H9 (cell line): ENCODE measurements around the gene FLT3. TPM values are rescaled to one million over a fixed set of nuclear protein-coding genes. Genes with fewer than 3 reads are reported as not detected.

Experiments used
- DNase-seq: peaks from one replicate; pipeline ENCODE4 v3.0.0-alpha.2; 2017
- H2AFZ ChIP-seq: one replicate; pipeline ENCODE4 v1.6.1; 2013; ENCODE audit warnings: mild to moderate bottlenecking, low read length, control low read depth, moderate library complexity
- H2AK5ac ChIP-seq: 2 replicates; pipeline ENCODE4 v1.6.1; 2013; ENCODE audit warnings: low read length, control low read depth, mixed read lengths; ENCODE audit not compliant: insufficient read length
- H2BK120ac ChIP-seq: one replicate; pipeline ENCODE4 v1.6.1; 2013; ENCODE audit warnings: low read depth, mild to moderate bottlenecking, low read length, control low read depth, inconsistent platforms; ENCODE audit not compliant: poor library complexity, severe bottlenecking
- H2BK12ac ChIP-seq: 2 replicates; pipeline ENCODE4 v1.6.1; 2013; ENCODE audit warnings: low read length, control low read depth, mixed read lengths, low read depth; ENCODE audit not compliant: insufficient read length
- H2BK15ac ChIP-seq: 2 replicates; pipeline ENCODE4 v1.6.1; 2013; ENCODE audit warnings: low read depth, low read length, control low read depth
- H2BK20ac ChIP-seq: one replicate; pipeline ENCODE4 v1.6.1; 2013; ENCODE audit warnings: low read depth, mild to moderate bottlenecking, low read length, control low read depth, inconsistent platforms; ENCODE audit not compliant: poor library complexity, severe bottlenecking
- H2BK5ac ChIP-seq: 2 replicates; pipeline ENCODE4 v1.6.1; 2013; ENCODE audit warnings: low read length, control low read depth, mixed read lengths; ENCODE audit not compliant: insufficient read length
- H3K14ac ChIP-seq: 2 replicates; pipeline ENCODE4 v1.6.1; 2013; ENCODE audit warnings: low read length, control low read depth; ENCODE audit not compliant: insufficient read depth
- H3K18ac ChIP-seq: 2 replicates; pipeline ENCODE4 v1.6.1; 2013; ENCODE audit warnings: low read depth, mild to moderate bottlenecking, mixed read lengths, low read length, control low read depth; ENCODE audit not compliant: insufficient read length
- H3K23ac ChIP-seq: 2 replicates; pipeline ENCODE4 v1.6.1; 2013; ENCODE audit warnings: low read length, control low read depth, mixed read lengths, low read depth; ENCODE audit not compliant: insufficient read length
- H3K23me2 ChIP-seq: 2 replicates; pipeline ENCODE4 v1.6.1; 2013; ENCODE audit warnings: low read depth, mild to moderate bottlenecking, mixed read lengths, low read length, control low read depth; ENCODE audit not compliant: insufficient read length, poor library complexity, severe bottlenecking
- H3K27ac ChIP-seq: 2 replicates; pipeline ENCODE4 v1.5.1; 2013; ENCODE audit warnings: low read length, control low read depth, mixed read lengths, low read depth; ENCODE audit not compliant: insufficient read length
- H3K27me3 ChIP-seq: 2 replicates; pipeline ENCODE4 v1.6.1; 2013; ENCODE audit warnings: low read length, control low read depth, inconsistent platforms; ENCODE audit not compliant: insufficient read depth
- H3K4ac ChIP-seq: 2 replicates; pipeline ENCODE4 v1.6.1; 2013; ENCODE audit warnings: low read depth, mild to moderate bottlenecking, control low read depth, inconsistent platforms, low read length, moderate library complexity
- H3K4me1 ChIP-seq: 2 replicates; pipeline ENCODE4 v1.6.1; 2013; ENCODE audit warnings: low read length, control low read depth, inconsistent platforms; ENCODE audit not compliant: insufficient read depth
- H3K4me2 ChIP-seq: 2 replicates; pipeline ENCODE4 v1.6.1; 2013; ENCODE audit warnings: low read length, control low read depth, mixed read lengths; ENCODE audit not compliant: insufficient read length, insufficient read depth
- H3K56ac ChIP-seq: 2 replicates; pipeline ENCODE4 v1.6.1; 2013; ENCODE audit warnings: low read depth, mild to moderate bottlenecking, mixed read lengths, low read length, control low read depth; ENCODE audit not compliant: insufficient read length
- H3K79me1 ChIP-seq: 2 replicates; pipeline ENCODE4 v1.6.1; 2013; ENCODE audit warnings: low read depth, mild to moderate bottlenecking, moderate library complexity, low read length, control low read depth, inconsistent platforms; ENCODE audit not compliant: insufficient read depth, poor library complexity, severe bottlenecking
- H3K79me2 ChIP-seq: 2 replicates; pipeline ENCODE4 v1.6.1; 2013; ENCODE audit warnings: low read length, control low read depth, inconsistent platforms; ENCODE audit not compliant: insufficient read depth
- H3K9ac ChIP-seq: 2 replicates; pipeline ENCODE4 v1.6.1; 2013; ENCODE audit warnings: low read length, control low read depth, mixed read lengths; ENCODE audit not compliant: insufficient read length; ENCODE audit errors: extremely low read depth
- H3K9me3 ChIP-seq: one replicate; pipeline ENCODE4 v1.6.1; 2013; ENCODE audit warnings: low read depth, low read length, inconsistent platforms; ENCODE audit not compliant: control insufficient read depth
- H3T11ph ChIP-seq: one replicate; pipeline ENCODE4 v1.6.1; 2013; ENCODE audit warnings: mild to moderate bottlenecking, low read length, control low read depth, inconsistent platforms
- H4K20me1 ChIP-seq: one replicate; pipeline ENCODE4 v1.6.1; 2013; ENCODE audit not compliant: control insufficient read depth, insufficient read length, insufficient read depth
- H4K5ac ChIP-seq: 2 replicates; pipeline ENCODE4 v1.6.1; 2013; ENCODE audit warnings: low read depth, mild to moderate bottlenecking, mixed read lengths, low read length, control low read depth; ENCODE audit not compliant: insufficient read length
- H4K8ac ChIP-seq: replicated peaks from 2 replicates; pipeline ENCODE4 v1.6.1; 2013; ENCODE audit warnings: low read length, control low read depth, mixed read lengths, low read depth; ENCODE audit not compliant: insufficient read length
- H4K91ac ChIP-seq: 2 replicates; pipeline ENCODE4 v1.6.1; 2013; ENCODE audit warnings: low read depth, mild to moderate bottlenecking, moderate library complexity, mixed read lengths, low read length, control low read depth; ENCODE audit not compliant: insufficient read length
- H3K27ac Mint-ChIP-seq, 3 experiments: 2 replicates in 2 of 3; 3 replicates in 1 of 3; pipeline ENCODE4 v1.8.0; 2020 to 2021; ENCODE audit warnings: mixed read lengths in 3 of 3, mild to moderate bottlenecking in 1 of 3, moderate library complexity in 1 of 3
- H3K27me3 Mint-ChIP-seq: 2 replicates; pipeline ENCODE4 v1.8.0; 2021; ENCODE audit warnings: low read depth, mild to moderate bottlenecking, moderate library complexity, mixed read lengths
- H3K36me3 Mint-ChIP-seq, 3 experiments: 2 replicates in 2 of 3; 3 replicates in 1 of 3; pipeline ENCODE4 v1.8.0; 2020 to 2021; ENCODE audit warnings: low read depth in 3 of 3, mixed read lengths in 3 of 3; ENCODE audit not compliant: insufficient read depth in 1 of 3
- H3K4me1 Mint-ChIP-seq, 2 experiments: 2 replicates each; pipeline ENCODE4 v1.8.0; 2020; ENCODE audit warnings: mixed read lengths in 2 of 2
- H3K4me3 Mint-ChIP-seq, 2 experiments: 2 replicates in 1 of 2; 3 replicates in 1 of 2; pipeline ENCODE4 v1.8.0; 2020 to 2021; ENCODE audit warnings: mild to moderate bottlenecking in 2 of 2, mixed read lengths in 2 of 2, moderate library complexity in 1 of 2
- H3K9me3 Mint-ChIP-seq, 2 experiments: 2 replicates in 1 of 2; 3 replicates in 1 of 2; pipeline ENCODE4 v1.8.0; 2020; ENCODE audit warnings: mild to moderate bottlenecking in 2 of 2, mixed read lengths in 2 of 2, moderate library complexity in 1 of 2
- CTCF ChIP-seq: fragments of 200-600 bp; sonication (generic); conservative IDR thresholded peaks from 3 replicates; pipeline ENCODE4 v1.8.0; 2021; ENCODE audit warnings: antibody characterized with exemption, mild to moderate bottlenecking
- WGBS: extraction: QIAGEN DNeasy Blood & Tissue Kit; methylation state at CpG from one replicate; pipeline ENCODE4 v1.1.7; 2013; ENCODE audit warnings: missing lambda C conversion rate, low lambda C conversion rate, mixed read lengths; ENCODE audit not compliant: insufficient read length; ENCODE audit errors: extremely low coverage; 5-methylcytosine and 5-hydroxymethylcytosine counted together
- total RNA-seq: library from RNA; stranded (reverse); gene quantifications from 2 replicates; pipeline ENCODE4 v1.2.1, GENCODE V29; 2021

FLT3 gene
- total RNA-seq, 1 experiment from 2014 or later: 0.44 TPM

GRCh38 chr13:28035146-28035782, 65.1 kb downstream of the FLT3 start:
- Histone ChIP-seq H3K27ac (no peak overlapping the region), H2BK12ac (no peak overlapping the region), H4K91ac (no peak overlapping the region), H4K8ac (no peak overlapping the region), H3K9ac (no peak overlapping the region), H3K23ac (no peak overlapping the region), H4K20me1 (no peaks in the 10 kb centered on the region), H2AFZ (no peak overlapping the region), H3K4me1 (no peaks in the 10 kb centered on the region), H3K9me3 (no peaks in the 10 kb centered on the region), H3K4me2 (no peak overlapping the region), H2BK15ac (no peak overlapping the region), H3K23me2 (no peaks in the 10 kb centered on the region), H2BK120ac (no peak overlapping the region), H3K27me3 (no peaks in the 10 kb centered on the region), H3K14ac (no peak overlapping the region), H2BK5ac (no peak overlapping the region), H2BK20ac (no peak overlapping the region), H3K18ac (no peak overlapping the region), H3T11ph (no peak overlapping the region), H3K56ac (no peak overlapping the region), H3K79me2 (no peaks in the 10 kb centered on the region), H3K4ac (no peak overlapping the region), H3K79me1 (no peaks in the 10 kb centered on the region), H2AK5ac (no peak overlapping the region), H4K5ac (no peak overlapping the region)
- Mint-ChIP-seq H3K9me3 (peaks cover 4 to 6% of the 10 kb centered on the region in 2 experiments), H3K27ac (no peak overlapping the region), H3K4me1 (no peaks in the 10 kb centered on the region), H3K4me3 (no peak overlapping the region), H3K27me3 (peaks cover 7% of the 10 kb centered on the region), H3K36me3 (peaks cover 0 to 5% (median 4%) of the 10 kb centered on the region in 3 experiments; a peak in 4 of 7 replicates)
- DNase-seq: no peak
- no peak for TF ChIP-seq CTCF
- WGBS: no CpG with 5 or more reads among the region's 6 CpGs
